Sigmoid colon (tissue), 4 donors: ENCODE data around the gene OR8S1.

Experiments used
- EP300 ChIP-seq, 4 donors: sonication (generic); formaldehyde crosslinking; IDR thresholded peaks; one replicate each; pipeline ENCODE4 v1.6.1; 2017; ENCODE audit warnings: antibody characterized with exemption in 4 of 4
- POLR2A ChIP-seq, 2 donors: fragments of 450-650 bp; IDR thresholded peaks; one replicate each; pipeline ENCODE4 v1.6.1; 2016; ENCODE audit warnings: antibody characterized with exemption in 2 of 2, mild to moderate bottlenecking in 2 of 2, moderate library complexity in 2 of 2
- TF ChIP-seq, protein P1 (sequence below), 4 experiments: fragments of 450-650 bp in 3 of 4; fragments of 200-600 bp in 1 of 4; IDR thresholded peaks; one replicate each; pipeline ENCODE4 v1.5.1; 2016 to 2019; ENCODE audit warnings: antibody characterized with exemption in 4 of 4, mild to moderate bottlenecking in 3 of 4, moderate library complexity in 2 of 4

DNA sequence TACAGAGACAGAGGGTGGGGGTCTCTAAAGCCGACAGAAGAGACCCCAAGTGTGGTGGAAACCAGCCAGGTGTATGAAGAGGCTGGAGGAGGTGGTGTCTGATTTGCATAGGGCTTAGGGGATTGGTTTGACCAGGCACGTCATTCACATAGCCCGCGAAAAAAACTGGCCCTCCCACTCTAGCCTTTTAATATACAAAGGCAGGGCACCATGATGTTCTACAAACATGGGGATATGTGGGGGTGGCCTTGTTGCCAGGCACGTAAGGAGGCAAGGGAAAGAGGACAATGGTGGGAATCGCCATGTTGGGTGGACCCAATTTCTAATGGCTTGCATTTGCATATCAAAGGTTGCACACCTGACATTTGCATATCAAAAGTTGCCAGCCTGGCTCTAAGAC, 31.2 kb downstream of the OR8S1 start:
- TF ChIP-seq, protein P1, sequence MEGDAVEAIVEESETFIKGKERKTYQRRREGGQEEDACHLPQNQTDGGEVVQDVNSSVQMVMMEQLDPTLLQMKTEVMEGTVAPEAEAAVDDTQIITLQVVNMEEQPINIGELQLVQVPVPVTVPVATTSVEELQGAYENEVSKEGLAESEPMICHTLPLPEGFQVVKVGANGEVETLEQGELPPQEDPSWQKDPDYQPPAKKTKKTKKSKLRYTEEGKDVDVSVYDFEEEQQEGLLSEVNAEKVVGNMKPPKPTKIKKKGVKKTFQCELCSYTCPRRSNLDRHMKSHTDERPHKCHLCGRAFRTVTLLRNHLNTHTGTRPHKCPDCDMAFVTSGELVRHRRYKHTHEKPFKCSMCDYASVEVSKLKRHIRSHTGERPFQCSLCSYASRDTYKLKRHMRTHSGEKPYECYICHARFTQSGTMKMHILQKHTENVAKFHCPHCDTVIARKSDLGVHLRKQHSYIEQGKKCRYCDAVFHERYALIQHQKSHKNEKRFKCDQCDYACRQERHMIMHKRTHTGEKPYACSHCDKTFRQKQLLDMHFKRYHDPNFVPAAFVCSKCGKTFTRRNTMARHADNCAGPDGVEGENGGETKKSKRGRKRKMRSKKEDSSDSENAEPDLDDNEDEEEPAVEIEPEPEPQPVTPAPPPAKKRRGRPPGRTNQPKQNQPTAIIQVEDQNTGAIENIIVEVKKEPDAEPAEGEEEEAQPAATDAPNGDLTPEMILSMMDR (IDR thresholded peaks at IDR 0.05), result no peak
- no peak for TF ChIP-seq POLR2A (IDR thresholded peaks at IDR 0.05)
- no peak for TF ChIP-seq EP300 (IDR thresholded peaks at IDR 0.05)
